Erythroblast (primary cell): ENCODE measurements around the gene DENND6B.

Experiments used
- GATA1 ChIP-seq: IDR thresholded peaks from 2 replicates; pipeline ENCODE4 v1.6.1; 2011; ENCODE audit warnings: low read depth, mild to moderate bottlenecking, control low read depth, low read length, moderate library complexity
- POLR2A ChIP-seq: IDR thresholded peaks from 2 replicates; pipeline ENCODE4 v1.6.1; 2011; ENCODE audit warnings: mild to moderate bottlenecking, low read length

DNA sequence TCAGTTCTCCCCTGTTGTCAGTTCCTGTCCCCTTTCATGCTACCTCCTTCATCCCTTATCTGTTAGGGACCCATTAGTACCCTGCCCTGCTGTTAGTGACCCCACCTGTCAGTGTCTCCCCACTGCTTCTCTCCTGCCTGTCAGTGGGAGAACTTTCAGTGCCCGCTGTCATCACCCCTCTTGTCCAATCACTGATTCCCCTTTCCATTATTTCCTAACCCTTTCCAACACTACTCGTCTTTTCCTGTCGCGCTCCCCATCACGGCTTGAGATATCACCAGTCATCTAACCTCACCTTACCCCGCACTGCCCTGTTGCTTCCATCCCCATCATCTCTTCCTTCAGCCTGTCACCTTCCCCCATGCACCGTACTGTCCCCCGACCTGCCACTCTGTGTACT lies 20.3 kb upstream of the DENND6B start:
- no peak for TF ChIP-seq POLR2A
- TF ChIP-seq GATA1, result no peak
